ENCODE data around the gene SPATA45. TPM values are rescaled to one million over a fixed set of nuclear protein-coding genes. Genes with fewer than 3 reads are reported as not detected.

Gene SPATA45
- total RNA-seq, 1 experiment from 2014 or later = 1.1 TPM

DNA sequence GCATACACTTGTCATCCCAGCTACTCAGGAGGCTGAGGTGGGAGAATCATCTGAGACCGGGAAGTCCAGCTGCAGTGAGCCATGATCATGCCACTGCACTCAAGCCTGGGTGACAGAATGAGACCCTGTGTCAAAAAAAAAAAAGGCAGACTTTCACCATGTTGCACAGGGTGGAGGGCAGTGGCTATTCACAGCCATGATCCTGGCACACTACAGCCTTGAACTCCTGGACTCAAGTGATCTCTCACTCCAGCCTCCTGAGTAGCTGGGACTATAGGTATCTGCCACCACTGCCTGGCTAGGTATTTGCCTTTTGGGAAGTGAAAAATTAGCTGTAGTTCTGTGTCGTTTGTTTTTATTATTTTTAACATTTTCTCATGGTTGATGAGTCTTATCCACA, 19.1 kb downstream of the SPATA45 start:
- no peak for DNase-seq (ENCODE audit: low spot score)
- TF ChIP-seq, protein P1, sequence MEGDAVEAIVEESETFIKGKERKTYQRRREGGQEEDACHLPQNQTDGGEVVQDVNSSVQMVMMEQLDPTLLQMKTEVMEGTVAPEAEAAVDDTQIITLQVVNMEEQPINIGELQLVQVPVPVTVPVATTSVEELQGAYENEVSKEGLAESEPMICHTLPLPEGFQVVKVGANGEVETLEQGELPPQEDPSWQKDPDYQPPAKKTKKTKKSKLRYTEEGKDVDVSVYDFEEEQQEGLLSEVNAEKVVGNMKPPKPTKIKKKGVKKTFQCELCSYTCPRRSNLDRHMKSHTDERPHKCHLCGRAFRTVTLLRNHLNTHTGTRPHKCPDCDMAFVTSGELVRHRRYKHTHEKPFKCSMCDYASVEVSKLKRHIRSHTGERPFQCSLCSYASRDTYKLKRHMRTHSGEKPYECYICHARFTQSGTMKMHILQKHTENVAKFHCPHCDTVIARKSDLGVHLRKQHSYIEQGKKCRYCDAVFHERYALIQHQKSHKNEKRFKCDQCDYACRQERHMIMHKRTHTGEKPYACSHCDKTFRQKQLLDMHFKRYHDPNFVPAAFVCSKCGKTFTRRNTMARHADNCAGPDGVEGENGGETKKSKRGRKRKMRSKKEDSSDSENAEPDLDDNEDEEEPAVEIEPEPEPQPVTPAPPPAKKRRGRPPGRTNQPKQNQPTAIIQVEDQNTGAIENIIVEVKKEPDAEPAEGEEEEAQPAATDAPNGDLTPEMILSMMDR (conservative IDR thresholded peaks at IDR 0.05; ENCODE audit: low read depth, low read length) = no peak
- no peak for TF ChIP-seq EZH2 (IDR thresholded peaks at IDR 0.05; ENCODE audit: borderline replicate concordance, low read depth, low read length, poor library complexity, severe bottlenecking)
- Histone ChIP-seq H3K4me3 (ENCODE audit: low read depth, low read length, poor library complexity, severe bottlenecking) (no peak overlapping the region), H3K36me3 (ENCODE audit: insufficient read depth, low read length, poor library complexity, severe bottlenecking) (no peaks in the 10 kb centered on the region), H3K9me3 (ENCODE audit: low read depth, low read length, poor library complexity, severe bottlenecking) (peaks cover 13% of the 10 kb centered on the region), H3K4me1 (ENCODE audit: insufficient read depth, low read length, poor library complexity, severe bottlenecking) (no peaks in the 10 kb centered on the region), H3K27me3 (replicated peaks; ENCODE audit: insufficient read depth, low read depth, low read length, poor library complexity) (no peaks in the 10 kb centered on the region), H3K27ac (ENCODE audit: low read depth, low read length, poor library complexity, severe bottlenecking) (no peak overlapping the region)
- ChIA-PET CTCF (no interaction called here), POLR2A (ENCODE audit: low non-redundant PET) (no interaction called here)
- no TSS peak for BruUV-seq (replicated peaks)
- intact Hi-C loops (cut with micrococcal nuclease; ENCODE audit: unreplicated experiment) = no loop called here

DNA sequence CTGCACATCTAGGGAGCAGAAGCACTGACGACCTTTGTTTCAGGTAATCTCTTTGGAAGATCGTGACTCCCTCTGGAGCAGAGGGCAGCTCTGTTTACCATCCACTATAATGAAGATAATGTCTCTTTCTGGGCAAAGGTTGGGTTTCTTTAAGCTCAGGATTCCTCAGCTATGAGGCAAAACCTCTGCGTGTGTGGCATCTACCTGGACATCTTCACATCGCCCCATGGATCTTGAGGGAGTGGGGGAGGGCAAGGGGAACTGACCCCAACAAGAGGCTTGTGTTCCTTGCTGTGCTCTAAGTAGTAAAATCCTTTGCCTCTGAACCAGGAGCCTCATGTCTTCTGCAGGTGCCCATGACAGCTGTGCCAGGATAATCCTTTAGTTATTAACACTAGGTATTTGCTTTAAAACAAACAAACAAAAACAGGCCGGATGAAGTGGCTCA, 19.6 kb downstream of the SPATA45 start:
- POLR2A ChIA-PET (ENCODE audit: low non-redundant PET) = no interaction called here
- H3K9me3 ChIP-seq (ENCODE audit: low read depth, low read length, poor library complexity, severe bottlenecking) = peaks cover 13% of the 10 kb centered on the region
- intact Hi-C loops (cut with micrococcal nuclease; ENCODE audit: unreplicated experiment) = no loop called here
- CTCF ChIA-PET = no interaction called here
- no peaks in the 10 kb centered on the region for H3K27me3 ChIP-seq (replicated peaks; ENCODE audit: insufficient read depth, low read depth, low read length, poor library complexity)
- BruUV-seq (replicated peaks) = no TSS peak
- H3K27ac ChIP-seq (ENCODE audit: low read depth, low read length, poor library complexity, severe bottlenecking) = no peak overlapping the region
- no peaks in the 10 kb centered on the region for H3K4me1 ChIP-seq (ENCODE audit: insufficient read depth, low read length, poor library complexity, severe bottlenecking)
- no peak overlapping the region for H3K4me3 ChIP-seq (ENCODE audit: low read depth, low read length, poor library complexity, severe bottlenecking)
- H3K36me3 ChIP-seq (ENCODE audit: insufficient read depth, low read length, poor library complexity, severe bottlenecking) = no peaks in the 10 kb centered on the region
- TF ChIP-seq, protein P1 (conservative IDR thresholded peaks at IDR 0.05; ENCODE audit: low read depth, low read length) = no peak
- no peak for TF ChIP-seq EZH2 (IDR thresholded peaks at IDR 0.05; ENCODE audit: borderline replicate concordance, low read depth, low read length, poor library complexity, severe bottlenecking)
- DNase-seq (ENCODE audit: low spot score) = no peak

DNA sequence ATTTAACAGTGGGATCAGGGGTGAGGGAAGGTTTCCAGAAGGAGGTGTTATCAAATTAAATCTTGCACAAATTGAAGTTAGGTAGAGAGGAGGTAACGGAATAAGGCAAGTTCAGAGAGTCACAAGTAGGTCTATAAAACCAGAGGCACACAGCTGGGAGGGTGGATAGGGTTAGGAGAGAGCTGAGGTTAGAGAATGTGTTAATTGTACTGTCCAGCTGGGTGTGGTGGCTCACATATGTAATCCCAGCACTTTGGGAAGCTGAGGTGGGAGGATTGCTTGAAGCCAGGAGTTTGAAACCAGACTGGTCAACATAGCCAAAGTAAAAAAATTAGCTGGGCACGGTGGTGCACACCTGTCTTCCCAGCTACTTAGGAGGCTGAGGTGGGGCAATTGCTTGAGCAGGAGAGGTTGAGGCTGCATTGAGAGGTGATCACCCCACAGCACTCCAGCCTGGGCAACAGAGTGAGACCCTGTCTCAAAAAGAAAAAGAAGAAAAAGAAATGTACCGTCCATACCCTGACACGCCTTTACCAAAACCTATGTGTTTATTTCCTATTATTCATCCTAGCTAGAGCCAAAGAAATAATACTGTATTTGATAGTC, 20.2 kb downstream of the SPATA45 start:
- BruUV-seq (replicated peaks) = no TSS peak
- Histone ChIP-seq H3K4me1 (ENCODE audit: insufficient read depth, low read length, poor library complexity, severe bottlenecking) (no peaks in the 10 kb centered on the region), H3K36me3 (ENCODE audit: insufficient read depth, low read length, poor library complexity, severe bottlenecking) (no peaks in the 10 kb centered on the region), H3K27ac (ENCODE audit: low read depth, low read length, poor library complexity, severe bottlenecking) (no peak overlapping the region), H3K27me3 (replicated peaks; ENCODE audit: insufficient read depth, low read depth, low read length, poor library complexity) (no peaks in the 10 kb centered on the region), H3K9me3 (ENCODE audit: low read depth, low read length, poor library complexity, severe bottlenecking) (peaks cover 13% of the 10 kb centered on the region), H3K4me3 (ENCODE audit: low read depth, low read length, poor library complexity, severe bottlenecking) (no peak overlapping the region)
- ChIA-PET POLR2A (ENCODE audit: low non-redundant PET) (no interaction called here), CTCF (no interaction called here)
- TF ChIP-seq EZH2 (IDR thresholded peaks at IDR 0.05; ENCODE audit: borderline replicate concordance, low read depth, low read length, poor library complexity, severe bottlenecking) = no peak
- TF ChIP-seq, protein P1 (conservative IDR thresholded peaks at IDR 0.05; ENCODE audit: low read depth, low read length) = no peak
- intact Hi-C loops (cut with micrococcal nuclease; ENCODE audit: unreplicated experiment) = no loop called here
- no peak for DNase-seq (ENCODE audit: low spot score)

Measured in A673 (cell line).